ENCODE data around the gene ZNF407. TPM values are rescaled to one million over a fixed set of nuclear protein-coding genes. Genes with fewer than 3 reads are reported as not detected.

Gene ZNF407
- total and polyA plus RNA-seq, 3 donors from 2014 or later = 10.9 to 35.9 (median 30.8) TPM

DNA sequence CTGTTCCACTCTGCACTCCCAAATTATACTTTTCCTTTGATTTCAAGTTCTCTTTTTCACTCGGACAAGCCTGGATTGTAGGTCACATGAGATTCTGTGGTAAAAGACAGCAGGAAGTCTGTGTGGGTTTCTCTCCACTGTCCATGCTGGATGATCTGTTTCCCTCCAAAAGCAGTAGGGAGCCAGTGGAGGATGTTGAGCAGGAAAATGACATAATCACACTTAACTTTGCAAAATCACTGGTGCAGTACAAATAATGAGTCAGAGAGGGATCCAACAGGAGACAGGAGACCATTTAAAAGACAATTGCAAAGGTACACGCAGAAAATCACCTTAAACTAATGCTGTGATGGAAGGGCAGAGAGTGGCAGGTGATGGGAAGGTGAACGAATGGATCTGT, 301.3 kb downstream of the ZNF407 start:
- no peaks in the 10 kb centered on the region for H3K36me3 ChIP-seq (ENCODE audit: low read depth, missing control alignments)
- DNase-seq = no peak
- H3K4me1 ChIP-seq = peaks cover 9% of the 10 kb centered on the region
- 68 to 74% methylated on average over 3 of the region's 3 CpGs for WGBS, 2 donors
- H3K9me3 ChIP-seq = no peaks in the 10 kb centered on the region
- intact Hi-C loops (cut with DNase I; ENCODE audit: low total_unique reads) = no loop called here
- TF ChIP-seq, protein P1, sequence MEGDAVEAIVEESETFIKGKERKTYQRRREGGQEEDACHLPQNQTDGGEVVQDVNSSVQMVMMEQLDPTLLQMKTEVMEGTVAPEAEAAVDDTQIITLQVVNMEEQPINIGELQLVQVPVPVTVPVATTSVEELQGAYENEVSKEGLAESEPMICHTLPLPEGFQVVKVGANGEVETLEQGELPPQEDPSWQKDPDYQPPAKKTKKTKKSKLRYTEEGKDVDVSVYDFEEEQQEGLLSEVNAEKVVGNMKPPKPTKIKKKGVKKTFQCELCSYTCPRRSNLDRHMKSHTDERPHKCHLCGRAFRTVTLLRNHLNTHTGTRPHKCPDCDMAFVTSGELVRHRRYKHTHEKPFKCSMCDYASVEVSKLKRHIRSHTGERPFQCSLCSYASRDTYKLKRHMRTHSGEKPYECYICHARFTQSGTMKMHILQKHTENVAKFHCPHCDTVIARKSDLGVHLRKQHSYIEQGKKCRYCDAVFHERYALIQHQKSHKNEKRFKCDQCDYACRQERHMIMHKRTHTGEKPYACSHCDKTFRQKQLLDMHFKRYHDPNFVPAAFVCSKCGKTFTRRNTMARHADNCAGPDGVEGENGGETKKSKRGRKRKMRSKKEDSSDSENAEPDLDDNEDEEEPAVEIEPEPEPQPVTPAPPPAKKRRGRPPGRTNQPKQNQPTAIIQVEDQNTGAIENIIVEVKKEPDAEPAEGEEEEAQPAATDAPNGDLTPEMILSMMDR (IDR thresholded peaks at IDR 0.05) = no peak
- TF ChIP-seq POLR2A (IDR thresholded peaks at IDR 0.05) = no peak
- no peaks in the 10 kb centered on the region for H3K27me3 ChIP-seq
- no peak overlapping the region for H3K4me3 ChIP-seq
- H3K27ac ChIP-seq = no peak overlapping the region

DNA sequence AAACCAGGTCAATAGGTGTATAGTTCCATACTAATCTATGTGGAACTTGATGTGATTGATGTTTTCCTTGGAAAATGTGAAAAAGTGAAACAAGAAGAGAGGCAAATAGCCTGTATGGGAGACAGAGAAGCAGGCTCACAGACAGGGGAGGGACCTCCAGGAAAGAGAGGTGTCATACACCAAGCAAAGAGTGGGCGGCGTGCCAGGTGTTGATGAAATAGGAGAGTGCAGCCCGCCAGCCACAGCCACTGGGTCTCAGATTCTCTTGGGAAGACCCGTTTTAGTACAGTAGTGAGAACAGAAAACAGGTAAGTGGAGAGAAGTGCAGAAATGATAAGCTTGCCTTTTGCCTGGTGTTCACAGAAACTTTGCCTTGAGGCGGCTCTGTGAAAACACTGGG, 301.9 kb downstream of the ZNF407 start:
- TF ChIP-seq POLR2A (IDR thresholded peaks at IDR 0.05) = no peak
- TF ChIP-seq, protein P1 (IDR thresholded peaks at IDR 0.05) = no peak
- no peak for DNase-seq
- Histone ChIP-seq H3K27ac (no peak overlapping the region), H3K4me3 (no peak overlapping the region), H3K36me3 (ENCODE audit: low read depth, missing control alignments) (no peaks in the 10 kb centered on the region), H3K27me3 (no peaks in the 10 kb centered on the region), H3K9me3 (no peaks in the 10 kb centered on the region), H3K4me1 (peaks cover 9% of the 10 kb centered on the region)
- WGBS, 2 donors = 92 to 97% methylated on average over 5 of the region's 5 CpGs
- intact Hi-C loops (cut with DNase I; ENCODE audit: low total_unique reads) = no loop called here

DNA sequence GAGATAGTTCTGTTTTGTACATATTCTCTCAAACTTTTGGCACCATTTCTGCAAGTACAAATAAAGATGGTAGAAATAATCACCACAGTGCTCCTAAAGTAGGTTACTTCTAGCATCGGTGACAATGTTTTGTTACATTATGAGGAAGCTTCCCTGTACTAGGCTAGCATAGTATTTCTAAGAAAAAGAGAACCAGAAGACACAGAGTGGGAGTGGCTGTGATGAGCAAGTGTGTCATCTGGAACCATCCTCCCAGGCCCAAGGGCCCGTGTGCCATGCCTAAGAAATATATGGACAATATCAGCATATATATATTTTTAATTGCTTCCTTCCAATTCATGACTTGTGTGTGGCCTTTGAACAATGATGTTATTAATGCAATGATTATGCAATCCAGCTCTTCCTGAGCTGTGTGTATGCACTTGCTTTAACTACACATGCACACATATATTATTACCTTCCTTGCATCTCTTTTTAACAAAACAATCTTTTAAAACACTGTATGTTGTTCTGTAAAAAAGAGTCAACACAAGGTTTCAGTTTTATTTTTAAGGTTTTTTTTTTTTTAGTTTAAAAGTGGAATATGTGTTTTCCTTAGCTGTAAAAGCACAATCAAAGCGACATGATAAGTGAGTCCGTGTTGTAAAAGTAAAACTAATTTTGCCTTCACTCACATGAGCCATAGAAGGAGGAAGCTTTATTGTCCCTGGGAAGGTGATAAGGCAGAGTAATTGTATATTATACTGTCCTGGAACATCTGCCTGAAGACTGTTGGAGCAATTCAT, 303.9 kb downstream of the ZNF407 start:
- WGBS, 2 donors = 79 to 86% methylated on average over 4 of the region's 4 CpGs
- no peak for TF ChIP-seq POLR2A (IDR thresholded peaks at IDR 0.05)
- TF ChIP-seq, protein P1 (IDR thresholded peaks at IDR 0.05) = no peak
- H3K4me1 ChIP-seq = peaks cover under 1% of the 10 kb centered on the region

DNA sequence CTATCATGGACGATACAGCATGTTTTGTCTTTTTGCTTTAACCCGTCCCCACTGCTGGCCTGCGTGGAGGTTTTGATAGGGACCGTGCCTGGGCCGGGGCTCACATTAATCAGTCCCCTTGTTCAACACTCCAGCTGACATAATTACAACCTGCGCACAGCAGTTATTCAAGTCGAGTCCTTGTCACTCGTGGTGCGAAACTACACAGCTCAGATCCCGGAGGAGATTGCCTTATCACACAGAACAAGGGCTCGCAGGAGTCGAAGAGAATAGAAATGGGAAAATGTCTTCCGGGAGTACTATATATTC, 304.4 kb downstream of the ZNF407 start:
- WGBS, 2 donors = 71 to 79% methylated on average over 13 of the region's 13 CpGs
- intact Hi-C loops (cut with DNase I; ENCODE audit: low total_unique reads) = no loop called here
- no peak overlapping the region for H3K4me3 ChIP-seq
- no peaks in the 10 kb centered on the region for H3K4me1 ChIP-seq
- DNase-seq = no peak
- H3K27ac ChIP-seq = no peak overlapping the region
- TF ChIP-seq POLR2A (IDR thresholded peaks at IDR 0.05) = no peak
- TF ChIP-seq, protein P1 (IDR thresholded peaks at IDR 0.05) = no peak
- H3K36me3 ChIP-seq (ENCODE audit: low read depth, missing control alignments) = no peaks in the 10 kb centered on the region
- no peaks in the 10 kb centered on the region for H3K27me3 ChIP-seq
- no peaks in the 10 kb centered on the region for H3K9me3 ChIP-seq

More for the DNA sequence above, 303.9 kb downstream of the ZNF407 start:
- Histone ChIP-seq H3K9me3 (no peaks in the 10 kb centered on the region), H3K27ac (no peak overlapping the region), H3K36me3 (ENCODE audit: low read depth, missing control alignments) (no peaks in the 10 kb centered on the region), H3K4me3 (no peak overlapping the region), H3K27me3 (no peaks in the 10 kb centered on the region)
- intact Hi-C loops (cut with DNase I; ENCODE audit: low total_unique reads) = no loop called here
- DNase-seq = no peak

DNA sequence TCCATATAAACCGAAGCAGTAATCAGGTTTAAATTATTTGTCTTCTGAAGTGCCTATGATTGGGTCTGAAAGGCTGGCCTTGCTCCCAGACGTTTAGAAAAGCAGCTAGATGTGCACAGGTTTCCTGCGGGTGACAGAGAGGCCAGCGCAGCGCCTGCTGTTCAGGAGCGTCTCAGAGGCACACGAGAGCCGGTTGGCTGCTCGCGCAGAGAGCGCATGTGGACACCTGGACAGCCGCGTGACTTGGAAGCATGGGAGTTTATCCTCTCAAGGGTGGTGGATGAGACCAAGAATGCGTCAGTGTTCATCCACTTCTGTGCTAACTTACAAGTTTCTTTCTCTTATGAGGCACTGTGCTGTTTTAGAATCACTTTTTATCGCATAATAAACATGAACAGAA, 307.6 kb downstream of the ZNF407 start:
- Histone ChIP-seq H3K27me3 (no peaks in the 10 kb centered on the region), H3K4me3 (no peak overlapping the region), H3K9me3 (no peaks in the 10 kb centered on the region), H3K27ac (no peak overlapping the region), H3K36me3 (ENCODE audit: low read depth, missing control alignments) (no peaks in the 10 kb centered on the region), H3K4me1 (no peaks in the 10 kb centered on the region)
- TF ChIP-seq, protein P1 (IDR thresholded peaks at IDR 0.05) = no peak
- TF ChIP-seq POLR2A (IDR thresholded peaks at IDR 0.05) = no peak
- no peak for DNase-seq
- WGBS, 2 donors = 88 to 90% methylated on average over 15 of the region's 15 CpGs
- intact Hi-C loops (cut with DNase I; ENCODE audit: low total_unique reads) = no loop called here

All from testis (tissue), 3 donors.